HG02852 (cell line): ENCODE data around the gene CTXN1.

ENCODE experiments used
- ATAC-seq: cut with Tn5 transposase; IDR thresholded peaks from one replicate; pipeline ENCODE4 v1.9.1; 2021; ENCODE audit warnings: mild to moderate bottlenecking, moderate library complexity; ENCODE audit not compliant: unreplicated experiment

Gene CTXN1

GRCh38 chr19:7915250-7916102, 10.5 kb downstream of the CTXN1 start:
- no peak for ATAC-seq

- no peak for ATAC-seq
Measured at GRCh38 chr19:7914598-7915045, 11.3 kb downstream of the CTXN1 start, which contains the start of gene TGFBR3L. TGFBR3L (plus strand) TSS chr19:7914830.

GRCh38 chr19:7914099-7914498, 11.8 kb downstream of the CTXN1 start:
- no peak for ATAC-seq

GRCh38 chr19:7913652-7914051, 12.3 kb downstream of the CTXN1 start:
- ATAC-seq, result no peak

GRCh38 chr19:7912697-7913564, 13.0 kb downstream of the CTXN1 start:
- no peak for ATAC-seq

DNA sequence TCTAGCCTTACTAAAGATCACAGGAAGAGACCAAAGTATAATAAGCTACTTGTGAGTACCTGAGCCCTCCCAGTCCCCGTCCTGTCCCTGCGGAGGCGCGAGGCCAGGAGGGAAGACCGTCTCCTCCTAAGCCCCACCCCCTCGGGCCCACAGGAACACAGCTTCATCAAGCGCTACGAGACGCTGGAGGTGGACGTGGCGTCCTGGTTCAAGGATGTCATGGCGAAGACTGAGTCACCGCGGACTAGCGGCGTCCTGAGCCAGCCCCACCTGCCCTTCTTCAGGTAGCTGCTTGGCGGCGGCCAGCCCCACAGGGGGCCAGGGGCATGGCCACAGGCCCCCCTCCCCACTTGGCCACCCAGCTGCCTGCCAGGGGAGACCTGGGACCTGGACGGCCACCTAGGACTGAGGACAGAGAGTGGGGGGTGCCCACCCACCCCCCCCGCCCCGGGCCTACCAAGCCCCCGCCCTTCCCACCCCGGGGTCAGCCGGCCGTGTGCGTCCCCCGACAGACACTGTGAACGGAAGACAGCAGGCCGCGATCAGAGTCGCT, 13.7 kb downstream of the CTXN1 start:
- no peak for ATAC-seq

DNA sequence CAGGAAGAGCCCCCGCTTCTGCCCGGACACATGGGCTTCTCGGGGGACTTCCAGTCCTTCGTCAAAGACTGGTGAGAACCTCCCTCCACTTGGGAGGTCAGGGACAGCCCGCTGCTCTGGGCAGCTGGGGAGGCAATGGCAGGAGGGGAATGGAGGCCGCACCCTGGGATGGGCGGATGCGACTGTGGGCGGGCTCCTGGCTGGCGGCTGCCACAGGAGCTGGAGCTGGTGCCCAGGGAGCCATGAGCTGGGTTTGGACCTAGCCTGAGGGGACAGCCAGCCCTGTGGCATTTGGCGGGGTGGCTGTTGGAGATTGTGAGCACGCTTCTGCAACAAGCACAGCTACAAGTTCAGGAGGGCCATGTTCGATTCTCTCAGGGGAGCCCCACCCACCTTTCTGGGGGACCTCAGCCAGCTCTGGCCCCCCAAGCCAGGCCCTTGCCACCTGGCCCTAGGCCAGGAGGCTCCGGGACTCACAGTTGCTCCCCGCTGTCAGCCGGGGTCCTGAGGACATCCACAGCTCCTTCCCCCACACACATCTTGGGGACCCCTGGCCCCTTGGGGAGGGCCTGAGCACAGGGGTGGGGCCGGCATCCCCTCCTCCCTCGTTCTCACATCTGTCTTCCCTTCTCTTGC, 14.3 kb downstream of the CTXN1 start:
- no peak for ATAC-seq

GRCh38 chr19:7910321-7911161, 15.4 kb downstream of the CTXN1 start:
- ATAC-seq, result no peak

- ATAC-seq, result no peak
Measured at GRCh38 chr19:7909471-7910067, 16.4 kb downstream of the CTXN1 start.

DNA sequence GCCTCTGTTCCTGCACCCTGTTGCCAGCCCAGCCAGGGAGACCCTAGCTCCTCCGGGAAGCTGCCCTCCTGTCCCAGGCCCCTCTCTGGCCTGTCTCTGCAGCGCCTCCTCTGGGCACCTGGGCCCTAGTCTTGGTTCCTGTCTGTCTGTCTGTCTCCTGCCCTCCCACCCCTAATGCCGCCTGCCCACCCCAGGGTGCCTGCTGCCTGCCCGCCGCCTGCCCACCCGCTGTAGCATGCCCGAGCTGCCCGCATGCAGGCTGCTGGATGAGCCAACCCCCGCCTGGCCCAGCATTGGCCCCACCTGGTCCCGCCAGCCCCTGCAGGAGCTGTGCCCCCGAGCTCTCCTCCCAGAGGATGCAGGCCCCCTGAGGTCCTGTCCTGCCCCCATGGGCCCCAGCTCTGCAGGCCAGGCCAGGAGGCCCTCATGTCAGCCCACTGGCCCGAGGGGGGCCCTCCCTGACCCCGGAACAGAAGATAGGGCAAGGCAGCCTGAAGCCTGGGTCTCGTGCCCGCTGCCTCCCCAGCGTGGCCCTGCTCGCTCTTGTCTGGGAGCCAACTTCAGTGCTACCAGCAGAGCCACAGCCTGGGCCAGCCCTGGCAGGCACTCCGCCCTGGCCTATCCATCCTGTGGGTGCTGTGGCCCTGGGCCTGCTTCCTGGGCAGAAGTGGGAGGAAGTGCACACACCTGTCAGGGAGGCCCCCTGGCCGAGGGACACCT, 17.0 kb downstream of the CTXN1 start:
- ATAC-seq, result no peak

- ATAC-seq, result no peak
Measured at GRCh38 chr19:7908078-7908699, 17.7 kb downstream of the CTXN1 start.

- ATAC-seq, result no peak
Measured at GRCh38 chr19:7907544-7907943, 18.4 kb downstream of the CTXN1 start.

DNA sequence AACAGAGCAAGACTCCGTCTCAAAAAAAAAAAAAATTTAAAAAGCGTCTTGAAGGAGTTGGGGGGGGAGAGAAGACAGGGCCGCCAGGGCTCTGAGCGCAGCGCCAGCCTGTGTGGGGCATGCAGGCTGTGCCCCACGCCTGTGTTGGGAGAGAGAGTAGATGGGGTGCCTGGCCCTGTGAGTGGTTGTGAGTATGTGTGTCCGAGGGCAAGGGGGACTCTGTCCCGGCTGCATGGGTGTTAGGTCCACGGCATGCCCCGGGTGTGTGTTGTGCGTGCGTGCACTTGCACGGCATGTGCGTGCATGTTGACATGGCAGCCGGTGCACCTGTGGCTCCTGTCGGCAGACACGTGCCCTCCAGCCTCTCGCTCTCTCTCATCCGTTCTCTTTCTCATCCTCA, 18.8 kb downstream of the CTXN1 start:
- no peak for ATAC-seq

DNA sequence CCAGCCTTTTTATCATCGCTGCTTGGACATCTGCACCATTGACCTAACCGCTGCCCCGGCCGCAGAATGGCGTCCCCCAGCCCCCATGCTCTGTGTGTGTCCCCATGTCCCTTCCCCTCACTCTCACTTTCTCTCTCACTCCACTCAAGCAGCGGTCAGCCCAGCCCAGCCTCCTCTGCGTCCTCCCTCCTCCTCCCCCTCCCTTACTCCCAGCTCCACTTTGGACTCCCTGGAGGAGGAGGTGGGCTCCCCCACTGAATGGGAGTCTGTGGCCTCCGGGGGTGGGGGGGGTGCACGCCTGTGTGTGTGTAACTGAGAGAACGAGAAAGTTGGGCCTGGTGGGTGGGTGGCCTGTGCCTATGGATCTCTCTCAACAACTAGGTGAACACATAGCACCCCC, 20.1 kb downstream of the CTXN1 start:
- no peak for ATAC-seq

- no peak for ATAC-seq
Measured at GRCh38 chr19:7905268-7905667, 20.7 kb downstream of the CTXN1 start.

DNA sequence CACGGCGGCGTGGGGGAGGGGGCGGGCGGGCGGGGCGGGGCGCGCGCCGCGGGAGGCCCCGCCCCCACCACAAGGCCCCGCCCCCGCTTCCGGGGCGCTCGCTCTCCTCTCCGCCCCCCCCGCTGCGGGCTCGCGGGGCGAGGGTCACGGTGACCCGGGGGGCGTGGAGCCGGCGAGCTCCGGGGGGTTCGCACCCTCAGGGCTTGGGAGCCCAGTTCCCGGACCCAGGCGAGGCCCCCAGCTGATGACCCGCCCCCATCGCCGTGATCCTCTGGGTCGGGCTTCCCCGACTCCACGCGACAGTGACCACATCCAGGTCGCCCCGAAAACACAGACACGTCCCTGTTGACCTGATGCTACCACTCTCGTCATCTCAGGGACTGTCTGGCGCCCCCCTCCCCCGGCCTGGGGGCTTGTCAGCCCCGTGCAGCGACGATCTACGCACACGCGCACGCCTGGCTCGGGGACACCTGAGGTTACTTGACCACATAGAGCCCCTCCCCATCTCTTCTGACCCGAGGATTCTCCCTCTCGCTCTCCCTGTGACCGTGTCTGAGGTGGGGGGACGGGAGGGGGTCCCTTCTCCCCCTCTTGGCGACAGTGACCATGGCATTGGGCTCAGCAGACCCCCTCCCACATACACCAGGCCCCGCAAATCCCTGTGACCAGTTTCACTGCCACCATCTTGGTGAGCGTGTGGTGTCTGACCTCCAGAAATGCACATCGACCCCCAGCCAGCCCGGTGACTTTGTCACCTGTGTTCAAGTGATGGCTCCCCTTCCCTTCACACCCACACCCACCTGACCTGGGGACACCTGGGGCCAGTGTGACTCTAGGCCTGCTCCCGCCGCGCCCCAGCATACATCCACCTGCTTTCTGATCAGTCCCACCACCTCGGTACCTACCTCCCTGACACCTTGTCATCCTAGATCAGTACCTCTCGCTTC, 21.6 kb downstream of the CTXN1 start:
- ATAC-seq, result peak; percentile 38

- ATAC-seq, result peak; percentile 80
Measured at GRCh38 chr19:7903244-7904073, 22.5 kb downstream of the CTXN1 start, which contains the start of gene MAP2K7. MAP2K7 (plus strand) TSS chr19:7903877; CDS start chr19:7903945, 68 bp downstream.
